Esophagus squamous epithelium (tissue), 5 donors: ENCODE results near the gene SBNO1. TPM values are rescaled to one million over a fixed set of nuclear protein-coding genes. Genes with fewer than 3 reads are reported as not detected.

Source experiments
- DNase-seq: peaks from one replicate; lab custom pipeline; 2025; lab: John Stamatoyannopoulos, UW
- H3K27ac ChIP-seq, 4 donors: fragments of 200-600 bp; sonication (generic); one replicate each; pipeline ENCODE4 v1.5.1; 2016 to 2019; ENCODE audit warnings: mild to moderate bottlenecking in 1 of 4
- H3K27me3 ChIP-seq, 4 donors: fragments of 200-600 bp; sonication (generic); 1 replicate in 3 of 4; 2 replicates in 1 of 4; pipeline versions ENCODE4 v1.5.1 to v1.6.0; 2017 to 2021; ENCODE audit warnings: antibody characterized with exemption in 1 of 4
- H3K36me3 ChIP-seq, 3 donors: fragments of 200-600 bp; sonication (generic); one replicate each; pipeline ENCODE4 v1.5.1; 2016 to 2019
- H3K4me1 ChIP-seq, 3 donors: fragments of 200-600 bp; sonication (generic); one replicate each; pipeline ENCODE4 v1.5.1; 2017 to 2019
- H3K4me3 ChIP-seq, 4 donors: fragments of 200-600 bp; sonication (generic); 1 replicate in 3 of 4; 2 replicates in 1 of 4; pipeline ENCODE4 v1.5.1; 2016 to 2019; ENCODE audit warnings: mild to moderate bottlenecking in 2 of 4, moderate library complexity in 1 of 4
- H3K9me3 ChIP-seq, 3 donors: fragments of 200-600 bp; sonication (generic); one replicate each; pipeline ENCODE4 v1.5.1; 2016 to 2019
- CTCF ChIP-seq, 6 experiments: fragments of 450-650 bp in 4 of 6; fragments of 200-600 bp in 2 of 6; sonication (generic) in 2 of 6; IDR thresholded peaks; one replicate each; pipeline ENCODE4 v1.5.1; 2016 to 2019; ENCODE audit warnings: antibody characterized with exemption in 6 of 6, mild to moderate bottlenecking in 4 of 6, moderate library complexity in 4 of 6
- POLR2A ChIP-seq, 4 donors: fragments of 450-650 bp; IDR thresholded peaks; one replicate each; pipeline ENCODE4 v1.6.1; 2017; ENCODE audit warnings: antibody characterized with exemption in 4 of 4, mild to moderate bottlenecking in 4 of 4, moderate library complexity in 3 of 4
- WGBS, 2 donors: methylation state at CpG; one replicate each; pipeline ENCODE4 v1.1.5; 2018; 5-methylcytosine and 5-hydroxymethylcytosine counted together
- intact Hi-C: fragments of 100-400 bp; cut with DNase I; formaldehyde crosslinking; loops from one replicate; pipeline ENCODE4 v1.15.0; 2022
- total RNA-seq, 4 donors: library from RNA; depleted of rRNA; stranded (reverse); fragments of >200 nt; gene quantifications; one replicate each; pipeline ENCODE4 v1.1.0, GENCODE V29; 2016
- donor health status: DM: yes; HTN: yes; CAD: no.

SBNO1 gene
- total RNA-seq, 4 donors from 2014 or later, result 16.8 to 26.1 (median 23.0) TPM

- H3K36me3 ChIP-seq, result peaks cover 26 to 97% (median 57%) of the 10 kb centered on the region in 3 donors
- no peaks in the 10 kb centered on the region for H3K9me3 ChIP-seq
- H3K27ac ChIP-seq, result peak overlapping the region in 1 of 4 donors; percentile 36
- intact Hi-C loops, result no loop called here
- H3K4me1 ChIP-seq, result peaks cover 0 to 51% (median 18%) of the 10 kb centered on the region in 3 donors
- TF ChIP-seq POLR2A (IDR thresholded peaks at IDR 0.05) (no peak), CTCF (IDR thresholded peaks at IDR 0.05) (no peak)
- 73 to 84% methylated on average over 7 to 8 of the region's 15 CpGs for WGBS, 2 donors
- H3K4me3 ChIP-seq, result no peak overlapping the region
- DNase-seq, result no peak
- no peaks in the 10 kb centered on the region for H3K27me3 ChIP-seq
Measured at GRCh38 chr12:123401753-123402683, 37.4 kb upstream of the SBNO1 start.

GRCh38 chr12:123399255-123399617 lies 34.6 kb upstream of the SBNO1 start:
- TF ChIP-seq POLR2A (IDR thresholded peaks at IDR 0.05) (no peak), CTCF (IDR thresholded peaks at IDR 0.05) (no peak)
- Histone ChIP-seq H3K4me1 (peaks cover 0 to 71% (median 21%) of the 10 kb centered on the region in 3 donors), H3K4me3 (no peak overlapping the region), H3K27ac (peak overlapping the region; percentile 55 to 89 (median 69)), H3K9me3 (no peaks in the 10 kb centered on the region), H3K27me3 (no peaks in the 10 kb centered on the region), H3K36me3 (peaks cover 39 to 97% (median 55%) of the 10 kb centered on the region in 3 donors)
- intact Hi-C loops, result no loop called here
- 72 to 78% methylated on average over 6 of the region's 6 CpGs for WGBS, 2 donors
- DNase-seq, result no peak

GRCh38 chr12:123398550-123399254 lies 34.1 kb upstream of the SBNO1 start:
- Histone ChIP-seq H3K27me3 (no peaks in the 10 kb centered on the region), H3K4me3 (peak overlapping the region in 1 of 4 donors; percentile 39), H3K4me1 (peaks cover 0 to 76% (median 21%) of the 10 kb centered on the region in 3 donors), H3K36me3 (peaks cover 34 to 97% (median 50%) of the 10 kb centered on the region in 3 donors), H3K9me3 (no peaks in the 10 kb centered on the region), H3K27ac (peak overlapping the region; percentile 55 to 89 (median 69))
- no peak for TF ChIP-seq POLR2A (IDR thresholded peaks at IDR 0.05)
- no peak for TF ChIP-seq CTCF (IDR thresholded peaks at IDR 0.05)
- 69 to 79% methylated on average over 8 to 10 of the region's 14 CpGs for WGBS, 2 donors
- no peak for DNase-seq
- intact Hi-C loops, result no loop called here

- Histone ChIP-seq H3K27ac (peak overlapping the region; percentile 52 to 89 (median 69)), H3K27me3 (no peaks in the 10 kb centered on the region), H3K36me3 (peaks cover 29 to 97% (median 45%) of the 10 kb centered on the region in 3 donors), H3K9me3 (no peaks in the 10 kb centered on the region), H3K4me1 (peaks cover 0 to 79% (median 21%) of the 10 kb centered on the region in 3 donors), H3K4me3 (peak overlapping the region in 1 of 4 donors; percentile 39)
- intact Hi-C loops, result no loop called here
- WGBS, 2 donors, result 81 to 86% methylated on average over 9 to 10 of the region's 10 CpGs
- no peak for DNase-seq
- TF ChIP-seq CTCF (IDR thresholded peaks at IDR 0.05) (no peak), POLR2A (IDR thresholded peaks at IDR 0.05) (no peak)
Measured at GRCh38 chr12:123398177-123398549, 33.5 kb upstream of the SBNO1 start.
